Type B pancreatic cell (in vitro differentiated cells): ENCODE measurements around the gene IFNAR1. TPM values are rescaled to one million over a fixed set of nuclear protein-coding genes. Genes with fewer than 3 reads are reported as not detected.

Experiments
- DNase-seq: peaks from one replicate; pipeline ENCODE4 v3.0.0; 2021; ENCODE audit warnings: mixed read lengths; ENCODE audit not compliant: unreplicated experiment; ENCODE audit errors: extremely low spot score
- H3K27ac Mint-ChIP-seq: 2 replicates; pipeline ENCODE4 v1.8.0; 2021; ENCODE audit warnings: mild to moderate bottlenecking, mixed read lengths
- H3K27me3 Mint-ChIP-seq: 2 replicates; pipeline ENCODE4 v1.8.0; 2021; ENCODE audit warnings: mixed read lengths
- H3K36me3 Mint-ChIP-seq: 2 replicates; pipeline ENCODE4 v1.8.0; 2021; ENCODE audit warnings: mixed read lengths
- H3K4me1 Mint-ChIP-seq: one replicate; pipeline ENCODE4 v1.8.0; 2021; ENCODE audit warnings: mixed read lengths; ENCODE audit not compliant: unreplicated experiment
- H3K4me3 Mint-ChIP-seq: 2 replicates; pipeline ENCODE4 v1.8.0; 2021; ENCODE audit warnings: mild to moderate bottlenecking, mixed read lengths
- H3K9me3 Mint-ChIP-seq: 2 replicates; pipeline ENCODE4 v1.8.0; 2021; ENCODE audit warnings: mixed read lengths
- CTCF ChIP-seq: fragments of 200-600 bp; sonication (generic); conservative IDR thresholded peaks from 2 replicates; pipeline ENCODE4 v1.5.0; 2021; ENCODE audit warnings: antibody characterized with exemption, mild to moderate bottlenecking
- total RNA-seq: library from RNA; stranded (reverse); gene quantifications from 2 replicates; pipeline ENCODE4 v1.2.1, GENCODE V29; 2021; ENCODE audit warnings: low replicate concordance

The IFNAR1 gene
- total RNA-seq, 1 donor from 2014 or later, result 26.4 TPM

GRCh38 chr21:33325222-33326067 is 675 bp downstream of the IFNAR1 start:
- no peaks in the 10 kb centered on the region for H3K9me3 Mint-ChIP-seq
- TF ChIP-seq CTCF, result no peak

GRCh38 chr21:33327326-33327725 is 2.6 kb downstream of the IFNAR1 start:
- Mint-ChIP-seq H3K27me3 (no peaks in the 10 kb centered on the region), H3K9me3 (no peaks in the 10 kb centered on the region), H3K4me1 (peaks cover 10% of the 10 kb centered on the region), H3K4me3 (no peak overlapping the region), H3K27ac (no peak overlapping the region), H3K36me3 (peaks cover 19% of the 10 kb centered on the region)
- no peak for DNase-seq
- no peak for TF ChIP-seq CTCF

More at GRCh38 chr21:33325222-33326067, 675 bp downstream of the IFNAR1 start:
- Mint-ChIP-seq H3K36me3 (peaks cover 14% of the 10 kb centered on the region), H3K27ac (no peak overlapping the region), H3K27me3 (no peaks in the 10 kb centered on the region), H3K4me3 (no peak overlapping the region), H3K4me1 (peaks cover 10% of the 10 kb centered on the region)
- DNase-seq, result peak; percentile 73

- Mint-ChIP-seq H3K27ac (no peak overlapping the region), H3K27me3 (no peaks in the 10 kb centered on the region), H3K4me3 (no peak overlapping the region), H3K9me3 (peaks cover 3% of the 10 kb centered on the region), H3K4me1 (peaks cover 10% of the 10 kb centered on the region), H3K36me3 (peaks cover 25% of the 10 kb centered on the region)
- no peak for DNase-seq
- TF ChIP-seq CTCF, result no peak
These were observed 3.1 kb downstream of the IFNAR1 start for GRCh38 chr21:33327792-33328433.

DNA sequence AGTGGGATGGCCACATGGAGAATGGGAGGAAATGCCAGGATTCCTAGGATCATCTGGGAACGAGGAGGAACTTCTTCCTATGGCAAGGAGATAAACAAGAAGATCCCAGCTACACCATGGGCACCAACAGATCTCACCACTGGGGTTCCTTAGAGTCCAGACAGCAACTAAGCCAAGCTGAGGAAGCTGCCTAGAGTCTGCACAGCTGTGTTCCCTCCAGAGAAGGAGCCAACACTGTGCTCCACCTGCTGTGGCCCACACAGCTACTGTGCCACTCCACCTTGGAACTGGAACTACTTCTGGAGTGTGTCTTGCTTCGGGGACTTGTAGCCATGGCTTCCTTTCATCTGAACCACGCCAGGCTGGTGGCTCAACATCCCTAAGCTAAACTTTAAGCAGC is 6.0 kb downstream of the IFNAR1 start:
- peaks cover 8% of the 10 kb centered on the region for H3K9me3 Mint-ChIP-seq
- peaks cover 10% of the 10 kb centered on the region for H3K4me1 Mint-ChIP-seq
- no peak overlapping the region for H3K4me3 Mint-ChIP-seq
- DNase-seq, result no peak
- TF ChIP-seq CTCF, result no peak
- H3K27me3 Mint-ChIP-seq, result no peaks in the 10 kb centered on the region
- no peak overlapping the region for H3K27ac Mint-ChIP-seq
- H3K36me3 Mint-ChIP-seq, result peaks cover 29% of the 10 kb centered on the region

DNA sequence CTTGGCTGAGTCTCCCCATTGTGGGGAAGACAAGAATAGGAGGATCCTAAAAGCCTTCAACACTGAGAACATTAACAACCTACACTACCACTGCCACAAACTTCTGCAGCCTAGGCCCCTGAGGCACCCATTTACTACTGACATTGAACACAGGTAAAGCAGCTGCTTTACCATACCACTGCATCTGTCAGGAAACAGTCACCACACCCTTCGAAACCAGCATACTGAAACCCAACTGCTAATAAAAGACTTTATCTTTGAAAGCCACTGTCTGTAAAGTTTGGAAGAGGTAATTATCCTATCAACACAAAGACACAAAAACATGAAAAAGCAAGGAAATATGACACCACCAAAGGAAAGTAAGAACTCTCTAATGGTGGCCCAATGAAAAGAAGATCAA is 7.4 kb downstream of the IFNAR1 start:
- no peaks in the 10 kb centered on the region for H3K27me3 Mint-ChIP-seq
- no peak for DNase-seq
- H3K4me3 Mint-ChIP-seq, result no peak overlapping the region
- no peak for TF ChIP-seq CTCF
- H3K27ac Mint-ChIP-seq, result no peak overlapping the region
- peaks cover 10% of the 10 kb centered on the region for H3K4me1 Mint-ChIP-seq
- peaks cover 29% of the 10 kb centered on the region for H3K36me3 Mint-ChIP-seq
- H3K9me3 Mint-ChIP-seq, result peaks cover 8% of the 10 kb centered on the region
